ENCODE measurements around the gene WDR27.

DNA sequence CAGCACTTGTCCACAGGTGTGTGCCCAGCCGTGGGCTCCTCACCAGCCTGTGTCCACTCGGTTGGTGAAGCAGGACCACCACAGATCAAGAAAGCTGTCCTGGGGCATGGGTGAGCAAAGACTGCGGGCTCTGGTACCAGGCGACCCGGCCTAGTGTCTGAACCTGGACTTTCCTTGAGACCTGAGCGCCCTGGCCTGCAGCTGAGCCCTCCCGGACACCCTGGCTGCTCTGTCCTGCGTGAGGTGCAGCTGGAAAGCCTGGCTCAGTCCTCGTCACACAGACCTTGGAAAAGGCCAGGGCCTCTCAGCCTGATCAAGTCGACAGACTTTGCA is 247.0 kb downstream of the WDR27 start:
- TF ChIP-seq, protein P1, sequence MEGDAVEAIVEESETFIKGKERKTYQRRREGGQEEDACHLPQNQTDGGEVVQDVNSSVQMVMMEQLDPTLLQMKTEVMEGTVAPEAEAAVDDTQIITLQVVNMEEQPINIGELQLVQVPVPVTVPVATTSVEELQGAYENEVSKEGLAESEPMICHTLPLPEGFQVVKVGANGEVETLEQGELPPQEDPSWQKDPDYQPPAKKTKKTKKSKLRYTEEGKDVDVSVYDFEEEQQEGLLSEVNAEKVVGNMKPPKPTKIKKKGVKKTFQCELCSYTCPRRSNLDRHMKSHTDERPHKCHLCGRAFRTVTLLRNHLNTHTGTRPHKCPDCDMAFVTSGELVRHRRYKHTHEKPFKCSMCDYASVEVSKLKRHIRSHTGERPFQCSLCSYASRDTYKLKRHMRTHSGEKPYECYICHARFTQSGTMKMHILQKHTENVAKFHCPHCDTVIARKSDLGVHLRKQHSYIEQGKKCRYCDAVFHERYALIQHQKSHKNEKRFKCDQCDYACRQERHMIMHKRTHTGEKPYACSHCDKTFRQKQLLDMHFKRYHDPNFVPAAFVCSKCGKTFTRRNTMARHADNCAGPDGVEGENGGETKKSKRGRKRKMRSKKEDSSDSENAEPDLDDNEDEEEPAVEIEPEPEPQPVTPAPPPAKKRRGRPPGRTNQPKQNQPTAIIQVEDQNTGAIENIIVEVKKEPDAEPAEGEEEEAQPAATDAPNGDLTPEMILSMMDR (IDR thresholded peaks at IDR 0.05), result no peak
- TF ChIP-seq POLR2A (IDR thresholded peaks at IDR 0.05), result no peak

Measured in heart left ventricle (tissue), 13 donors.